ENCODE measurements around the gene NR0B2.
"Not testable (repeated sequence)": the region's sequence is repeated elsewhere in the genome, so short reads cannot be mapped to it uniquely, and the experiment has no call there.

Gene NR0B2

GRCh38 chr1:26888231-26888630 lies 25.5 kb downstream of the NR0B2 start:
- no peak for DNase-seq

- DNase-seq = no peak
These were observed 26.6 kb downstream of the NR0B2 start for GRCh38 chr1:26887125-26887524.

GRCh38 chr1:26882696-26883463 lies 30.9 kb downstream of the NR0B2 start:
- DNase-seq = no peak

- not testable (repeated sequence) for DNase-seq
These were observed 32.2 kb downstream of the NR0B2 start for GRCh38 chr1:26881611-26882010.

GRCh38 chr1:26879793-26880192 lies 34.0 kb downstream of the NR0B2 start:
- DNase-seq = no peak

- DNase-seq = no peak
These were observed 36.4 kb downstream of the NR0B2 start for GRCh38 chr1:26877326-26877725.

- no peak for DNase-seq
These were observed 38.9 kb downstream of the NR0B2 start for GRCh38 chr1:26874896-26875295.

- not testable (repeated sequence) for DNase-seq
These were observed 40.7 kb downstream of the NR0B2 start for GRCh38 chr1:26873097-26873496.

- peak; percentile 80 for DNase-seq
These were observed 48.9 kb downstream of the NR0B2 start for GRCh38 chr1:26864610-26865480.

GRCh38 chr1:26863685-26864077 lies 50.1 kb downstream of the NR0B2 start:
- no peak for DNase-seq

GRCh38 chr1:26862781-26863684 lies 50.7 kb downstream of the NR0B2 start, which contains the start of gene SFN:
Gene SFN (plus strand): TSS chr1:26863149. CDS start chr1:26863213, 64 bp downstream.
- peak; percentile 85 for DNase-seq

- no peak for DNase-seq
These were observed 51.8 kb downstream of the NR0B2 start for GRCh38 chr1:26861889-26862378.
